Endodermal cell (in vitro differentiated cells): Measurements from ENCODE around the gene SLC25A21. TPM values are rescaled to one million over a fixed set of nuclear protein-coding genes. Genes with fewer than 3 reads are reported as not detected.

Source experiments
- DNase-seq: peaks from one replicate; pipeline ENCODE4 v3.0.0-alpha.2; 2017
- H3K27ac ChIP-seq: 2 replicates; pipeline ENCODE4 v1.5.1; 2013; ENCODE audit warnings: mild to moderate bottlenecking, low read depth, low read length, moderate library complexity
- H3K27me3 ChIP-seq: 2 replicates; pipeline ENCODE4 v1.6.1; 2013; ENCODE audit warnings: mild to moderate bottlenecking, low read length, moderate library complexity; ENCODE audit not compliant: insufficient read depth, control insufficient read depth, poor library complexity, severe bottlenecking
- H3K36me3 ChIP-seq: 2 replicates; pipeline ENCODE4 v1.7.0; 2013; ENCODE audit warnings: mild to moderate bottlenecking, low read length, moderate library complexity; ENCODE audit not compliant: control insufficient read depth, insufficient read depth
- H3K4me1 ChIP-seq: one replicate; pipeline ENCODE4 v1.7.0; 2013; ENCODE audit warnings: low read length; ENCODE audit not compliant: control insufficient read depth, insufficient read depth
- H3K4me3 ChIP-seq: 2 replicates; pipeline ENCODE4 v1.5.1; 2013; ENCODE audit warnings: mild to moderate bottlenecking, low read length, moderate library complexity
- H3K9ac ChIP-seq: 2 replicates; pipeline ENCODE4 v1.6.1; 2013; ENCODE audit warnings: mild to moderate bottlenecking, low read length, moderate library complexity; ENCODE audit not compliant: poor library complexity, severe bottlenecking; ENCODE audit errors: extremely low read depth
- H3K9me3 ChIP-seq: 2 replicates; pipeline ENCODE4 v1.6.1; 2013; ENCODE audit warnings: mild to moderate bottlenecking, low read length, moderate library complexity; ENCODE audit not compliant: control insufficient read depth
- H3K27ac Mint-ChIP-seq: 2 replicates; pipeline ENCODE4 v1.8.0; 2020; ENCODE audit warnings: mixed read lengths
- H3K27me3 Mint-ChIP-seq: 2 replicates; pipeline ENCODE4 v1.8.0; 2021; ENCODE audit warnings: mild to moderate bottlenecking, mixed read lengths; ENCODE audit not compliant: insufficient read depth
- H3K36me3 Mint-ChIP-seq: 2 replicates; pipeline ENCODE4 v1.8.0; 2020; ENCODE audit warnings: low read depth, mixed read lengths
- H3K4me1 Mint-ChIP-seq: 2 replicates; pipeline ENCODE4 v1.8.0; 2020; ENCODE audit warnings: mixed read lengths
- H3K4me3 Mint-ChIP-seq: 2 replicates; pipeline ENCODE4 v1.8.0; 2020; ENCODE audit warnings: mild to moderate bottlenecking, moderate library complexity, mixed read lengths
- H3K9me3 Mint-ChIP-seq: 2 replicates; pipeline ENCODE4 v1.8.0; 2020; ENCODE audit warnings: mild to moderate bottlenecking, mixed read lengths
- WGBS, 2 experiments: methylation state at CpG; one replicate each; pipeline versions ENCODE4 v1.1.5 to v1.1.7; 2013; ENCODE audit warnings: missing lambda C conversion rate in 2 of 2, mixed read lengths in 1 of 2; ENCODE audit not compliant: insufficient coverage in 1 of 2, insufficient read length in 1 of 2; 5-methylcytosine and 5-hydroxymethylcytosine counted together
- total RNA-seq, 2 donors: library from RNA; stranded (reverse); fragmentation: NEBNext Ultra II Directional in 1 of 2; extraction: Animal tissue kit (Norgen Biotek cat#: 25700) in 1 of 2; gene quantifications; 2 replicates in 1 of 2; 3 replicates in 1 of 2; pipeline ENCODE4 v1.2.1, GENCODE V29; 2021
- TF ChIP-seq, protein P1 (sequence below): fragments of 200-600 bp; sonication (generic); conservative IDR thresholded peaks from 2 replicates; pipeline ENCODE4 v1.5.0; 2021; ENCODE audit warnings: antibody characterized with exemption, mild to moderate bottlenecking

SLC25A21 gene
- total RNA-seq, 2 donors from 2014 or later: 1.9 TPM

GRCh38 chr14:37144729-37145363 is 27.6 kb downstream of the SLC25A21 start:
- peaks cover 13% of the 10 kb centered on the region for H3K4me1 Mint-ChIP-seq
- no peaks in the 10 kb centered on the region for H3K36me3 ChIP-seq
- TF ChIP-seq, protein P1, sequence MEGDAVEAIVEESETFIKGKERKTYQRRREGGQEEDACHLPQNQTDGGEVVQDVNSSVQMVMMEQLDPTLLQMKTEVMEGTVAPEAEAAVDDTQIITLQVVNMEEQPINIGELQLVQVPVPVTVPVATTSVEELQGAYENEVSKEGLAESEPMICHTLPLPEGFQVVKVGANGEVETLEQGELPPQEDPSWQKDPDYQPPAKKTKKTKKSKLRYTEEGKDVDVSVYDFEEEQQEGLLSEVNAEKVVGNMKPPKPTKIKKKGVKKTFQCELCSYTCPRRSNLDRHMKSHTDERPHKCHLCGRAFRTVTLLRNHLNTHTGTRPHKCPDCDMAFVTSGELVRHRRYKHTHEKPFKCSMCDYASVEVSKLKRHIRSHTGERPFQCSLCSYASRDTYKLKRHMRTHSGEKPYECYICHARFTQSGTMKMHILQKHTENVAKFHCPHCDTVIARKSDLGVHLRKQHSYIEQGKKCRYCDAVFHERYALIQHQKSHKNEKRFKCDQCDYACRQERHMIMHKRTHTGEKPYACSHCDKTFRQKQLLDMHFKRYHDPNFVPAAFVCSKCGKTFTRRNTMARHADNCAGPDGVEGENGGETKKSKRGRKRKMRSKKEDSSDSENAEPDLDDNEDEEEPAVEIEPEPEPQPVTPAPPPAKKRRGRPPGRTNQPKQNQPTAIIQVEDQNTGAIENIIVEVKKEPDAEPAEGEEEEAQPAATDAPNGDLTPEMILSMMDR: no peak
- DNase-seq: no peak
- no peak overlapping the region for H3K9ac ChIP-seq
- H3K4me3 Mint-ChIP-seq: no peak overlapping the region
- H3K27me3 Mint-ChIP-seq: no peaks in the 10 kb centered on the region
- H3K4me3 ChIP-seq: no peak overlapping the region
- H3K36me3 Mint-ChIP-seq: no peaks in the 10 kb centered on the region
- no peaks in the 10 kb centered on the region for H3K9me3 ChIP-seq
- no peaks in the 10 kb centered on the region for H3K27me3 ChIP-seq
- H3K27ac ChIP-seq: no peak overlapping the region
- no peaks in the 10 kb centered on the region for H3K9me3 Mint-ChIP-seq
- peaks cover 5% of the 10 kb centered on the region for H3K4me1 ChIP-seq
- no peak overlapping the region for H3K27ac Mint-ChIP-seq
- 86 to 92% methylated on average over 1 to 2 of the region's 3 CpGs for WGBS, 2 experiments

GRCh38 chr14:37143475-37143874 is 28.9 kb downstream of the SLC25A21 start:
- Mint-ChIP-seq H3K4me3 (no peak overlapping the region), H3K27ac (no peak overlapping the region), H3K4me1 (peaks cover 13% of the 10 kb centered on the region), H3K27me3 (no peaks in the 10 kb centered on the region), H3K36me3 (no peaks in the 10 kb centered on the region), H3K9me3 (no peaks in the 10 kb centered on the region)
- H3K36me3 ChIP-seq: no peaks in the 10 kb centered on the region
- peaks cover 5% of the 10 kb centered on the region for H3K4me1 ChIP-seq
- no peak overlapping the region for H3K27ac ChIP-seq
- no peak overlapping the region for H3K9ac ChIP-seq
- no peaks in the 10 kb centered on the region for H3K9me3 ChIP-seq
- whole genome bisulfite sequencing, 2 experiments: 79 to 88% methylated on average over 2 of the region's 2 CpGs
- H3K4me3 ChIP-seq: no peak overlapping the region
- H3K27me3 ChIP-seq: no peaks in the 10 kb centered on the region
- no peak for DNase-seq
- TF ChIP-seq, protein P1: no peak

- Mint-ChIP-seq H3K4me3 (no peak overlapping the region), H3K4me1 (peaks cover 13% of the 10 kb centered on the region), H3K9me3 (no peaks in the 10 kb centered on the region), H3K27ac (no peak overlapping the region), H3K36me3 (no peaks in the 10 kb centered on the region), H3K27me3 (no peaks in the 10 kb centered on the region)
- peaks cover 5% of the 10 kb centered on the region for H3K4me1 ChIP-seq
- DNase-seq: no peak
- no peaks in the 10 kb centered on the region for H3K9me3 ChIP-seq
- WGBS, 2 experiments: 79 to 81% methylated on average over 3 of the region's 3 CpGs
- no peaks in the 10 kb centered on the region for H3K27me3 ChIP-seq
- no peak overlapping the region for H3K27ac ChIP-seq
- H3K9ac ChIP-seq: no peak overlapping the region
- TF ChIP-seq, protein P1: no peak
- no peak overlapping the region for H3K4me3 ChIP-seq
- H3K36me3 ChIP-seq: no peaks in the 10 kb centered on the region
Observed at GRCh38 chr14:37142835-37143401, 29.5 kb downstream of the SLC25A21 start.
